ENCODE results near the gene RASSF4.
A peak's percentile ranks its signal among the peaks of the same experiment; 100 is the strongest.

RASSF4 gene, protein sequence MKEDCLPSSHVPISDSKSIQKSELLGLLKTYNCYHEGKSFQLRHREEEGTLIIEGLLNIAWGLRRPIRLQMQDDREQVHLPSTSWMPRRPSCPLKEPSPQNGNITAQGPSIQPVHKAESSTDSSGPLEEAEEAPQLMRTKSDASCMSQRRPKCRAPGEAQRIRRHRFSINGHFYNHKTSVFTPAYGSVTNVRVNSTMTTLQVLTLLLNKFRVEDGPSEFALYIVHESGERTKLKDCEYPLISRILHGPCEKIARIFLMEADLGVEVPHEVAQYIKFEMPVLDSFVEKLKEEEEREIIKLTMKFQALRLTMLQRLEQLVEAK

DNA sequence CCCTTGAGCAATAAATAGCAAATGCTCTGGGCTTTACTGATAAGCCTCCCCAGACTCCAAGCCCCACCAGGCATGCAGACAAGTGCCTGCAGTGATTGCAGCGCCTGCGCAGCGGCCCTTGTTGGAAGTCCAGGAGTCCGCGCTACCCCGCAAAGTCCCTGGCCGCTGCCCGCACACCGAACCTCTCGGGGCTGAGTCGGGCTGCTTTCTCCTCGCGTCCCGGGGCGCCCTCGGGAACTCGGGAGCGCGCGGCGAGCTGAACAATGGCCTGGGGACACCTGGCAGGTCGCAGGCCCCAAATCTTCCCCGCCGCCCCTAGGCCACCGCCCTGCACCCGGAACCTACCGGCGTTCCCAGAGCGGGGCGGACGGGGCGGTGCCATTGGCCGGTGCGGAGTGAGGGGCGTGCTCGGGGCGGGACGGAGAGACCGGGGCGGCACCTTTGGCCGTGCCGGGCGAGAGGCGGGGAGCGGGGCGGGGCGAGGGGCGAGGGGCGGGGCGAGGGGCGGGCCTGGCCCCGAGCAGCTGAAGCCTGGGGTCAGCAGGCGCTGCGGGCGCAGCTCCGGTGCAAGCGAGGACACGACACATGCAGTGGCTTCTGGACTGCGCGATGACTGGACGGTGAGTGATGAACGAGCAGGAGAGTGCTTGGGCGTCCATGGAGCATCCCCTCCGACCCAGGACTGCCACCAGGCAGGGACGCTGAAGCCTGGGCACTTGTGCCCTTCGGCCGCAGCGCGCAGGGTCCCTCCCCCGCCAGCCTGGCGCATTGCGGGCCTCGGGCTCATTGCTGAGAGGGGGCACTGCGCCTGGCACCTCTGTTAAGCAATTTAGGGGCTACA lies at the start of gene RASSF4:
Gene RASSF4 (plus strand): TSS at position 556 of the 841 bp plus-strand sequence. CDS start 10,401 bp downstream, outside the sequence.
- peak; percentile 5 for DNase-seq

DNA sequence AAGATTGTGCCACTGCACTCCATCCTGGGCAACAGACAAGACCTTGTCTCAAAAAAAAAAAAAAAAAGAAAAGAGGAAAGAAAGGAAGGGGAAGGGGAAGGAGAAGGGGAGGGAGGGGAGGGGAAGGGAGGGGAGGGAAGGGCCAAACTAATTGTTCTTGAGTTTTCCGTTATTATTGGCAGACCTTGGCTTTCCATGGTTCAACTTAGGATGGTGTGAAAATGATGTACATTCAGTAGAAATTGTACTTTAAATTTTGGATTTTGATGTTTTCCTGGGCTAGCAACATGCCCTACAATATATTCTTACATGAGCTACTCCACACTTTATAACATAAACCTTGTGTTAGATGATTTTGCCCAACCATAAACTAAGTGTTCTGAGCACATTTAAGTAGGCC lies 49.7 kb upstream of the RASSF4 start:
- DNase-seq = no peak

DNA sequence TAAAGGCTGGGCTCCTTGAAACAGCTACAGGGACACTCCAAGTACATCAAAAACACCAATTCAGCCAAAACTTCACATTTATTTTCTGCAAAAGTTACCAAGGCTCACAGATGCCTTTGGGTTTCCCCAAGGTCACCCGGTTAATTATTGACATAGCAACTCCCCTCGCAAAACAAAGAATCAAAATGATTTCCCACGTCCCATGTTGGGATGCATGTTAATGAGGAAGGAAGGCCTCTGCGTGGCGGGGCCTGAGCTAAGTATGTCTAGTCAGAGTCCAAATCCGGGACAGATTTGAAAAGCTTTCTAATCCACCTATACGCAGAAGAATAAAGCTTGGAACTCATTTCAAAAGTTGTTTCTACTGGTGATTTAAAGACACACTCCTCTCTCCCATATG lies 49.0 kb upstream of the RASSF4 start:
- no peak for DNase-seq

DNA sequence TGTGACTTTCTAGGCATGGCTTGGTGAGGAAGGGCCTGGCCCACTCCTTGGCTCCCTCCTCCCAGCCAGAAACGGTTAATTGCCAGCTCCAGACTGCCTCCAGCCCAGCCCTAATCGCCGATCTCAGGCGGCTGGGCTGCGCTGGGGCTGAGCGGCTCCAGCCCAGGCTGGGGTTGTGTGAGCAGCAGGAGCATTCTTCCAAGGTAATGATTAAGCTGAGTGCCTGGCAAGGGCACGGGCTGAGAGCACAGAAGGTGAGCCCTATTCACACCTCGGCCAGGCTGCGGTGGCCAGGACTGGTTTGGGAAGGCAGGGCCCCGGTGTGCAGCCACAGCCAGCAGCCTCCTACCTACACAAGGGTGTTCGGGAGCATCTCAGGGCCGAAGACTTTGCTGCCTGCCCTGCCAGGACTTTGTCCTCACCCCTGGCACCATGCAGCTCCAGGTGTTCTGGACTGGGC lies 48.5 kb upstream of the RASSF4 start, which contains the start of gene TMEM72:
Gene TMEM72 (plus strand): TSS at position 257 of the 460 bp plus-strand sequence. CDS start 176 bp downstream, at position 433.
- DNase-seq = no peak

DNA sequence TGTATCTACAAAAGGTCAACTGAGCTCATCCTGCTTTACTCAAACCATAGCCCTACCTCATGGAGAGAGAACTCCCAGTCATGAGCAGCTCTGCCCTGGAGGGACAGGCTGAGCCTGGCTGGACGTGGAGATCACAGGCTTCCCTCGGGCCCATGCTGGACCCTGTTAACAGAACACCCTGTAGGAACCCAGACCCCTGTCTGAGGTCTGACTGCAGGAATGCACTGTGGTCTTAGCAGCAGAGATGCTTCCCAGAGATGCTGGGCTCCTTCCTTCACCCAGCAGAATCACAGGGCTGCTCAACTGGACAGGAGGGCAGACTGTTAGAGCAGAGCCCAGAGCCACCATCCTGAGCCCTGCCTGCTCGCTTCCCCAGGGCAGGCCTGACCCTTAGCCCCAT lies 47.7 kb upstream of the RASSF4 start:
- no peak for DNase-seq

DNA sequence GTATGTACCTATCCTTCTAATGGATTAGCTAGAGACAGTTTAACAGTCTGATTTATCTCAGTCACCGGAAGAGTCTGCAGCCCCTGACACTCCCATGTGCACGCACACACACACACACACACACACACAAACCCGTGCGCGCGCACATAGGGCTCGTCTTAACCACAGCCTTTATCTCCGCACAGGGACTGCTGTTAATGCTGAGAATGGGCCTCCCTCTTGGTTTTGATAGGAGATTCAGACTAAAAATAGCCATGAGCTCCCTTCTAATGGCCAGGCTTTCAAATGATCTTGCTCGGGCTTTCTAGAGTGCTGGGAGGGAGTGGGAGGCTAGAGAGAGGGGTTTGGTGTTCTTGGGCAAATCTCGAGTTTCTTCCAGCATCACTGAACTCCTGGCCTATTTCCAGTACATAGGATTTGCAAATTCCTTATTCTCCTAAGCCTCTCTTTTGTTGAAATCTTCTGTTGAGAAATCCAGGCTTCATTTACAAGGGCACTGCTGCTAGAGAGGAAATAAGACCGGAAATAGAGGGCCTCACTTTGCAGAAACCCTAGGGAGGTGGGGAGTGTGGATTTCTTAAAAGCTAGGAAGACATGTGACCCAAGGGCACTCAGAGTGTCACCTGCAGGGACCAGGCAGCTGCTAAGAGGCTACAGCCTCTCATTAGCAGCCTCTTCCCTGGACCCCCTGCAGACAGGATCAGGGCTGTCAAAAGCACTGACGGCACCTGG lies 46.1 kb upstream of the RASSF4 start:
- no peak for DNase-seq

DNA sequence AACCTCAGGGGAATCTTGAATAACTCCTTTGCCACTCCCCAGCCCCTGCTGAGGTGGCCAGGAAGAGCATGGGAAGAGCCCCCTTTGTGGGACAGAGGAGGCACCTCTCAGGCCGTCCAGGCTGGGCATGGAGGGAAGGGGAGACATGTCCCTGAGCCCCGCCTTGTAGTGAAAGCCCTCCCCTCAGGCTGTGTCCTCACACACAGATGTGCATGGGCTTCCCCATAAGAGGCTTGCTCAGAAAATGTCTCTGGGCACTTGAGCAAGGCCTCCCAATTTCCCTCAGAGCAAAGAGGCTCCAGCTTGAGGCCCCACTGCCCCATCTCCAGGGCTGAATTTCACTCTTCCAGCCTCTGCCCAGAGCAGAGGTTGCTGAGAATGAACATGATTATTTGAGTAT lies 44.7 kb upstream of the RASSF4 start:
- no peak for DNase-seq

DNA sequence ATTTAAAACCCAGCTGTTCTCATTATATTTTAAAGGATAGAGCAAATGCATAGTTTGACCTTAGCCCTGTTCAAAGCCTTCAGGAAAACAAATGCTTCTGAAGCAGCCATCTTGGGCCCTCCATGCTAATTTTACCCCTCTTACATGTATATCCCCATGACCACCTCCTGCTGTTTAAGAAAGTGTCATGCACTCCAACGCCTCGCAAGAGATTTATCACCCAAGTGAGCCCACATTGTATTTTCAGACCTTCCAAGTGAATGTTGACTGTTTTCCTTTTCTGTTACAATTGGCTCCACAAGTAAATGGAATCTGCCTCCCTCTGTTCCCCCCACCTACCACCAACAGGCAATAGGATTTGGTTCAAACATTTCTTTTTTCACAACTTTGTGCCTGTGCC lies 43.2 kb upstream of the RASSF4 start:
- DNase-seq = no peak

DNA sequence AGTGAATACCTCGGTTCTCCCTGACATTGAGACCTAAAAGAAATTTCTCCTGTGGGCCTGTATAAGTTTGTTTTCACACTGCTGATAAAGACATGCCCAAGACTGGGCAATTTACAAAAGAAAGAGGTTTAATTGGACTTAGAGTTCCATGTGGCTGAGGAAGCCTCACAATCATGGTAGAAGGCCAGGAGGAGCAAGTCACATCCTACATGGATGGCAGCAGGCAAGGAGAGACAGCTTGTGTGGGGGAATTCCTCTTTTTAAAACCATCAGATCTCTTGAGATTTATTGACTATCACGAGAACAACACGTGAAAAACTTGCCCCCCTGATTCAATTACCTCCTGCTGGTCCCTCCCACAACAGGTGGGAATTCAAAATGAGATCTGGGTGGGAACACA lies 41.8 kb upstream of the RASSF4 start:
- DNase-seq = no peak

DNA sequence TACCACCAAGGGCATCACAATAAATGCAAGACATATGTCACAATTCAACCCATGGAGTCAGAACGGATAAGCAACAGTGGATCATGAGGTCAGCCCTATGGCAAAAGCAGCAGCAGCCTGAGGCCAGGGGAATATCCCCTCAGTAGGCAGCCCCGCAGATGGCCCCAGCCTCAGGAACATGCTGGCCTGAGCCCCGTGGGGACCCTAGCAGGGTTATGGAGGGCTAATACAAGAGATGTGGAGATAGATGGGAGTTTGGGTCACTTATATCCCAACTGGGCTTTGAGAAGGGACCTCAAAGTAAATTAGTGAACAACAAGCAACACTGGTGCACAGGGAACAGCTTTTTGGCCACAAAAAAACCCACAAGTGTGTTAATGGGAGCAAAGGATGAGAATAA lies 39.4 kb upstream of the RASSF4 start:
- no peak for DNase-seq

DNA sequence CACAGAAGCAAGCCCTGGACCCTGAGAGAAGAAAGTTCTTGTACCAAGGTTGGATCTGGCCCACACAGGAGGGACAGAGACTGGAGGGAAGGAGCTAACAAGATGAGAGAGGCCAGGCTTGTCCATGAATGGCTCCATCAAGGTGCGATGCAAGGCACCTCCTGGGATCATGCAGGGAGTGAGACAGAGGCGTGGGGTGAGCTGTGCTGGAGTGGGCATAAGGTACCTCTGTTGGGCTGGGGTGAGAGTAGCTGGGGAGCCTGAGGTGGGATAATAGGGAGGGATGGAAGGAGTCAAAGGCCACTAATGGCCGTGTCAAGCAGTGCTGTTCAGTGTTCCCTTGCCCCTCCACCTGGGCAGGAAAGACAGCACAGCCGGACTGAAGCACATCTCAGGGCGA lies 38.5 kb upstream of the RASSF4 start:
- DNase-seq = no peak

DNA sequence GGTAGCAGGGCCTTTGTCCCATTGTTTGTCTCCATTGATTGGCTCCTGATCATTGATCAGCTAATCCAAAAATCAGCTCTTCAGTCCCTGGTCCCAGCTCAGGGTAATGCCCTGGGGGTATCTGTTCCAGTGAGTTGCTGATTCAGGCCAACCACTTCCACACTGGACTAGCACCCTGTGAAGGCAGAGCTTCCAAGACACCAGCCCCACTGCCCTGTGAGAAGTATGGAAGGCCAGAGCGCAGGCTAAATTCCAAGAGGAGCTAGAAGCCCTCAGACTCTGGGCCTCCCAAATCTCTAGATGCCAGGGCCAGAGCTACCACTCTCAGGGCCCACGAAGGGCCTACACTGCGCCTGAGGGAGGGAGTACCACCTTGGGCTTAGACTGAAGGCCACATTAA lies 38.1 kb upstream of the RASSF4 start:
- no peak for DNase-seq

DNA sequence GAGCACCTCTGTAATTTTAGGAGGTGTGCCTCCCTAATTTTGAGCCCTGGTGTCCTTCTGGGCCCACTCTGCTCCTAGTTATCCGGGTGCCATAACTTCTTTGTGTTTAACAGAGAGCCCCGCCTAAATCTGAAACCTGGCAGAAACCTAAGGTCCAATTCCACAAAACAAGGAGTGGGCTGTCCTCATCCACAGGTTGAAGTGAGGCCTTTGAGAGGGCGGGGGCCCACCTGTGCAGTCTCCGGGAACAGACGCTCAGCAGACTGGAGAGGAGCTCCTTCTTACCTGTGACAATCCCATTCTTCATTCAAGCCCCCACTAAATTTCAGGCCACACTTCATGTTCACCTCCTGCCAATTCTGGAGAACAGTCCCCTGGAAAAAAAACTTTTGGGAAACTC lies 37.6 kb upstream of the RASSF4 start:
- DNase-seq = no peak

DNA sequence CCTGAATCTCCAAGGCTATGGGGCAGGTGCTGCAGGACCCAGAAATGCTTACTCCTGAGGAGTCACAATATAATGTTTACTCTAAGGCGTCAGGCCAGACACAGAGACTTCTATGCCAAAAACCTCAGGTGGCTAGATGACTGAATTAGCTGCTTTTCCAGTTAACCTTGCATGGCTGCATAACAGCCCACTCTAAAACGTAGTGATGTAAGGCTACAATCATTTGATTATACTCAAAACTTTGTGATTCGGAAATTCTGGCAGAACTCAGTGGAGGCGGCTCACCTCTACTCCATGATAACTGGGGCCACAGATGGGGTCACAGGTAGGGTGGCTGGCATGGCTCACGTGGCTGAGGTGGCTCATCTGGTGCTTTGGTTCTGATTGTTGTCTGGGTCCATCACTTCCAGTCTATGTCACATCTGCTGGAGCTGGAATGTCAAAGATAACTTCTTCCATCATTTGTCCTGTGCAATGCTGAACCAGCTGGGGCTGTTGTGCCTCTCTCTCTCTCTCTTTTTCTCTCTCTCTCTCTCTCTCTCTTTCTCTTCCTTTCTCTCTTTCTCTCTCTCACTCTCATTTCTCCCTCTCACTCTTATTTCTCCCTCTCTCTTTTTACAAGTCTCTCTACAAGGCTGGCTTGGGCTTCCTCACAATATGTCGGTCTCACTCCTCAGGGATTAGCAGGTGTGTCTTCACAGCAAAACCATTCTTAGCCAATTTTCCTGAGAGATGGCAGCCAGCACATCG lies 36.6 kb upstream of the RASSF4 start:
- DNase-seq = no peak

DNA sequence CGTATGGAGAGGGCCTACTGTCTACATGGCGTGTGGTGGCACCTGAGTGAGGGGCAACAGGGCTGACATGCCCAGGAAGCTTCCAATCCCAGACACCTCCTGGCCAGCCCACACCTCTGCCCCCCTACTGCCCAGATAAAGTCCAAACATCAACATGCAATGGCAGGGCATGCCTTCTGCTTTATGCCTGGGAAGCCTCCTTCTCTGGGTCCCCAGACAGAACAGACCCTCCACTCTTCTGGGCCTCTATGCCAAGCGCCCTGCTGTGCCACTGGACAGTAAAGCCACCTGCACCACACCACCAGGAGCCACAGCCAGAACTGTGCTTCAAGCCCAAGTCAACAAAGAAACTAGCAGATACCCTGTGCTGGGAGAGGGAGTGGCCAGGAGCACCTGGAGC lies 36.0 kb upstream of the RASSF4 start:
- no peak for DNase-seq

DNA sequence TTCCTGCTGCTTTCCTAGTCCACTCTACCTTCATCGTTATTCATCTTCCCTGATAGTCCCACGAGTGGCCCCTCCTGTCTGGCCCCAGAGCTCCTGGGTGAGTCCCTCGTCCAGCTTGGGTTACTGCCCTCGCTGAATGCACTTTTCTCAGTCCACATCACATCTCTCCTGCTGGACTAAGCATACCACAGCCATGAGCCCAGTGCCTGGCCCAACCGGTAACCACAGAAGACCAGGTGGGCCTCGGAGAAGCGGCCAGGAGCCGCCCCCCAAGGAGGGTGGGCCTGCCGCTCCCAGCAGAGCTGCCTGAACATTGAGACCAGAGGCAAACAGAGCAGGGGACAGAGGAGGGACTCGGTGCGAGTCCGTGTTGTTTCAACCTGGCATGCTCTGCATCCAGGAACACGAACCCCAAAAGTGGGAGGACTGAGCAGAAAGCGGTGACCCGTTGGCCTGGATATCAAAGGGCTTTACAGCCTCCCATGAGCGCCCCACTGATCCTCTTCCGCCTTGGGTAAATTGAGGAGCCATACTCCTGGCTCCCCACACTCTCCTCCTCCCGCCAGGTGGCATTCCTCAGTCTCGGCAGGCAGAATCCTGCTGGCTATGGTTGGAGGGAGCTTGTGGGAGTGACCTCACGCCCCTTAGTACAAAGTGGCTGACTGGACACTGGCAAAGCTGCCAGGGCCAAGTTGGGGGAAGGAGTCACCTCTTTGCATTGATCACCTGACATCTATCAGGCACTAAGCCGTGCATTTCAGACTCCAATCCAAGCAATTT lies 35.2 kb upstream of the RASSF4 start:
- no peak for DNase-seq

DNA sequence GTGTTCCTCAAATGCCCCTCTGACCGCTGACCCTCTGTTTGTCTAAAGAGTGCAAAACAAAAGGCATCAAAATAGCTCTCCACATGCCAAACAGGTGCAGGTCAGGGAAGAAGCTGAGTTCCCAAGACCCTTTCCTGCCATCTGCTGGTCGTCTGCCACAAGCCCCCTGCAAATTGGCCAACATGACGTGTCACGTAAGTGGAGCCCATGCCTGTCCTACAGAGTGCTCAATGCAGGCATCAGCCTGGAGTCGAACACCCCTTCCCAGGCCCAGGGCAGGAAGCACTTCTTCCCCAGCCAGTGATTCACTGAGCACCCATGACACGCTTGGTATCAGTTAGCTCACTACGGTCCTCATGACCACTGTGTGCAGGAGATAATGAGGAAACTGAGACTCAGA lies 34.4 kb upstream of the RASSF4 start:
- DNase-seq = no peak

DNA sequence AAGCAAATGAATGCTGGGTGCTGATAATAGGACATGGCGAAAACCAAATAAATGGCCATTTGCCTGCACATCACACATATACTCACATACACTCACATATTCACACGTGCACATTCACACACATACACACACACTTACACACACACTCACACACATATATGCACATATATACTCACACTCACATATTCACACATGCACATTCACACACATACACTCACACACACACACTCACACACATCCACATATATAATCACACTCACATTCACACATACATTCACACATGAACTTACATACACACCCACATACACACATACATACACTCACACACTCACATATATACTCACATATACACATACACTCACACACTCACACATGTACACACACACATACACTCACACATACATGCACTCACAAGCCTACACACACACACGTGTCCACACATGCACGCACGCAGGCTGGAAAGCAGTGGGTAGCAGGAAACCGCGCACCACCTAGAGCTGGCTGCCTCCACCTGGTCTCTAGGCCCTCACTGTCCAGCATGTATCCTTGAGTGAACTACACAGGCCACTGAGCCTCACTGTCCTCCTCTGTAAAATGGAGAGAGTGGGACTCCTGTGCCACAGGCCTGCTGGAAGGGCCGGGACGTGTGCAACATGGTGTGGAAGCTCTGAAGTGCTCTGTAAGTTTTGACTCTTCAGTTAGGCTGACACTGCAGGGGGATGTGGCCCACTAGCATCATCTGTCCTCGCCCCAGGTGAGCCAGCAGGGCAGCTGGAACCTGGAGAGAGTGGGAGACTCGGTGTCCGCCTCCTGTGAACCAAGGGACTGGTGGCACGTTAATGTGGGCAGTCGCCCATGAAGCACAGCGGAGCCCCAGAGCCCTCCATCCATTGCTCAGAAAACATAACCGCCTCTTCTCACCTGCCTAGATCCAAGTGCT lies 33.5 kb upstream of the RASSF4 start:
- no peak for DNase-seq

DNA sequence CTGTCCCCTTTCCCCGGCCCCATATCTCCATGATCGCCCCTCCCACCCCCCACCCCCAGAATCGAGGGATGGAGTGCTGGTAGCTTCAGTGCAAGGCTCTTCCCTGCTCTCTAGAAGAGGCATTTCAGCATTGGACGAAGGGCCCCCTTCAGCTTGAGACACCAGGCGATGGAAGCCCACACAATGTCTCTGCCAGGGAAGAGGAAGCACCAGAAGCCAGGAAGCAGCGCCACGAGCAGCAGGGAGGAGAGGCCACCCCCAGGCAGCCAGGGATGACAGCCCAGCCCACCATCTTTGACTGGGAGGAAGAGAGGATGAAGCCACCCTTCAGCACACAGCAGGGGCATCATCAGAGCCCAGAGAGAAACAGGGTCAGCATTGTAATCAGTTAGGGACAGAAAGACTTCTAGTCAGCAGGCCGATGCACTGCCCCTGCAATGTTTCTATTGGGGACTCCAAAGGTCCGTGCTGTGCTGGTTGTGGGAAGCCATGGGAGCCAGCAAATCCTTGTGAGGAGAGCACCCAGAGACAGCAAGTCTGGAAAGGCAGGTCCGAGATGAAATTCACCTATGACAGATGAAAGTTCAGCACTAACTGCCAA lies 32.8 kb upstream of the RASSF4 start:
- DNase-seq = no peak

DNA sequence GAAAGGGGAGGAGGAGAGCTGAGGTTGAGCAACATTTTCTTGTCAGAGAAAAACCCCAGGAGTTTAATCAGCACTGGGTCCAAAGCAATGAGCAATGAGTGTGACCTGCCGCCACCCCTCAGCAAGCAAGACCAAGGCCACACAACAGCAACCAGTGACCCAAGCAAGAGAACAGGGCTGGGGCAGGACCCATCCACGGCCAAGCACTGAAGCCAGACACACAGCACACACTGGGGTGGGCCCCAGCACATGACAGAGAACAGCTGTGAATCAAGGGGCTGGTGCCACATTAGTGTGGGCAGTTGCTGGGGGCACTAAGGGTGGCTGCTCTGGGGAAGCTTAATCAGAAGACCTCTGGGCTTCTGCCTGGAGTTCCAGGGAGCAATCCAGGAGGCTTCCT lies 32.2 kb upstream of the RASSF4 start:
- DNase-seq = no peak

Measured in NCI-H1417 treated with DMSO at 0.1 percent for 48 hours (cell line).